Adrenal gland (tissue), 12 donors: ENCODE data around the gene ADAMTS4. TPM values are rescaled to one million over a fixed set of nuclear protein-coding genes. Genes with fewer than 3 reads are reported as not detected.
A peak's percentile ranks its signal among the peaks of the same experiment; 100 is the strongest.

Experiments used
- DNase-seq, 7 donors: peaks; one replicate each; pipeline ENCODE4 v3.0.0-alpha.2; 2019 to 2020
- H3K27ac ChIP-seq, 5 donors: fragments of 200-600 bp; sonication (generic) in 4 of 5; 1 replicate in 3 of 5; 2 replicates in 2 of 5; pipeline versions ENCODE4 v1.5.1 to v1.8.0; 2016 to 2020; ENCODE audit warnings: mild to moderate bottlenecking in 1 of 5
- H3K27me3 ChIP-seq: fragments of 200-600 bp; 2 replicates; pipeline ENCODE4 v1.8.0; 2021
- H3K36me3 ChIP-seq, 2 donors: fragments of 200-600 bp; replicated peaks in 1 of 2; 1 replicate in 1 of 2; 2 replicates in 1 of 2; pipeline versions ENCODE4 v1.5.1 to v1.8.0; 2018 to 2022
- H3K4me1 ChIP-seq, 2 donors: fragments of 200-600 bp; replicated peaks in 1 of 2; 1 replicate in 1 of 2; 2 replicates in 1 of 2; pipeline versions ENCODE4 v1.5.1 to v1.8.0; 2018 to 2021
- H3K4me3 ChIP-seq, 4 donors: fragments of 200-600 bp; sonication (generic) in 3 of 4; one replicate each; pipeline ENCODE4 v1.5.1; 2016 to 2018
- H3K9me3 ChIP-seq, 3 donors: fragments of 200-600 bp; sonication (generic) in 1 of 3; replicated peaks in 1 of 3; 1 replicate in 2 of 3; 2 replicates in 1 of 3; pipeline versions ENCODE4 v1.5.1 to v1.8.0; 2016 to 2021
- POLR2A ChIP-seq, 2 donors: fragments of 450-650 bp; IDR thresholded peaks; one replicate each; pipeline ENCODE4 v1.6.1; 2017; ENCODE audit warnings: antibody characterized with exemption in 2 of 2, mild to moderate bottlenecking in 2 of 2, moderate library complexity in 1 of 2
- WGBS, 4 donors: extraction: QIAGEN DNeasy Blood & Tissue Kit in 2 of 4; methylation state at CpG; one replicate each; pipeline versions ENCODE4 v1.1.5 to v1.1.7; 2013 to 2017; 5-methylcytosine and 5-hydroxymethylcytosine counted together
- intact Hi-C, 2 donors: fragments of 100-400 bp; cut with DNase I; formaldehyde crosslinking; loops; one replicate each; pipeline versions ENCODE4 v1.14.1 to v1.15.0; 2022 to 2023
- polyA plus RNA-seq, 3 donors: library from polyadenylated mRNA; stranded (reverse); fragments of 200-250 nt in 2 of 3; fragments of 350-450 nt in 1 of 3; fragmentation: Illumina TruSeq in 1 of 3; extraction: RNeasy Lipid Tissue Mini Kit (QIAGEN cat#74804) in 1 of 3; gene quantifications; one replicate each; pipeline ENCODE4 v1.2.3, GENCODE V29; 2013 to 2014
- total RNA-seq, 9 donors: library from RNA; depleted of rRNA in 4 of 9; stranded (reverse); fragments of >200 nt in 4 of 9; fragments of 120-200 nt in 1 of 9; fragmentation: NEBNext Ultra II Directional in 1 of 9; extraction: Animal tissue kit (Norgen Biotek cat#: 25700) in 1 of 9; gene quantifications; one replicate each; pipeline versions ENCODE4 v1.1.0 to v1.2.4, GENCODE V29; 2013 to 2023
- TF ChIP-seq, protein P1 (sequence below), 6 experiments: fragments of 450-650 bp in 4 of 6; fragments of 200-600 bp in 2 of 6; sonication (generic) in 1 of 6; IDR thresholded peaks; 1 replicate in 5 of 6; 2 replicates in 1 of 6; pipeline versions ENCODE4 v1.5.1 to v1.8.0; 2016 to 2021; ENCODE audit warnings: antibody characterized with exemption in 6 of 6, mild to moderate bottlenecking in 2 of 6, moderate library complexity in 1 of 6
- donor health status: healthy with polysubstance abuse.
- donor health status: Bipolar disorder and iron deficiency.
- donor health status: DM: yes; HTN: yes; CAD: no.
- donor health status: DM: no; HTN: no; CAD: no.
- donor health status: DM: no; HTN: no; CAD: no.
- donor health status: DM: yes; HTN: yes; CAD: no.

The ADAMTS4 gene
- total and polyA plus RNA-seq, 12 donors = 0.67 to 29.2 (median 10.2) TPM

DNA sequence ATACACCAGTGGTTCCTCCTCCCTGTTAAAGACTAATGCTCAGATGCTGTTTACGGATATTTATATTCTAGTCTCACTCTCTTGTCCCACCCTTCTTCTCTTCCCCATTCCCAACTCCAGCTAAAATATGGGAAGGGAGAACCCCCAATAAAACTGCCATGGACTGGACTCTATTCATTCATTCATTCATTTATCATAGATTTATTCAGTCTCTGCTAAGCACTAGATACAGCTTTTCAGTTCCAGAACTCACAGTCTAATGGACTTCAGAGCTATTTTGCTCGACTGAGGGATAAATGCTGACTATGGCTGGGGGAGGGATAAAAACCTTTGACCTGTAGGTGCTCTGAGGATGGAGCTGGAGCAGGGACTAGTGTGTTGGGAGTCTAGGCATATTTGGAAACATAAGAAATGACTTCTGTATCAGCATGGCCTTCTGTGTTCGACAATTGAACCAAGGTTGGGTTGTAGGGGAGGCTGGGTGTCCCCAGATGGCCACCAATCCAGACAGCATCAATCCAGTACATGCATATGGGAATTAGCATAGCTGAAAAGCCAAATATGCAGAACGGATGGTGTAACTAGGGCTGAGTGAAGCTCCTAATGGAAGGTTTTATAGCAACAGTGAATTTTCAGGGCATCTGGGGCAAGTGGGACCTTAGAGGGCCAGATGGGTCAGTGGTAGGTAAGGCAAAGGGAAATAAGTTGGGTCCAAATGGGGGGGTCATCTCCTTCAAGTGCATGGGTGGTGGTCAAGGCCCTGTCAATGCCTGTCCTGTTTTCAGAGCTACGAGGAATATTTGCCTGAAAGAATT is 20.4 kb upstream of the ADAMTS4 start:
- intact Hi-C loops = no loop called here

DNA sequence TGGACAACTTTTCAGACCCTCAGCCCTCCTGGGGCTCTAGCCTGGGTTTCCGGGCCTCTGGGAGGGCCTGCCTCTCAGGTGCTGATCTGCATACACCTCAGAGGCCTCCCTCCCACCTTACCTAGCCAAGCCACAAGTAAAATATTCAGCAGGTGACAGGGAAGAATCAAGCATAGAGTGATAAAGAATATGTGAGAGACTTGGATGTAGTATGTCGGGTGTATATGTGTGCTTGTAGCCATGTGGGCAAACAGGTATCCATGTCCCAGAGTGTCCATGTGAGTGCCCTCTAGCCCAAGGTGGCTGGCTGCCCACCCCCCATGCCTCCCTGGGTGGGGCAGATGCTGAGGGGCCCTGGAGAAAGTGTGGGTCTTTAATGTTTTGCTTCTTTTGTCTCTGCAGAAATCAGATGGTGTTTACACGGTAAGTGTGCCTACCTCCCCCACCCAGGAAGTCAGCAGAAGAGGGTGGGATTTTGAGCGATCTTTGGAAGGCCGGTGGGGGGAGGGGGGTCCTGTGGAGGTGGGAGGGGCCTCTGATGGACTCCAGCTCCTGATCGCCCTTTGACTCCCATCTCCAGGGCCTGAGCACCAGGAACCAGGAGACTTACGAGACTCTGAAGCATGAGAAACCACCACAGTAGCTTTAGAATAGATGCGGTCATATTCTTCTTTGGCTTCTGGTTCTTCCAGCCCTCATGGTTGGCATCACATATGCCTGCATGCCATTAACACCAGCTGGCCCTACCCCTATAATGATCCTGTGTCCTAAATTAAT is 19.6 kb upstream of the ADAMTS4 start:
- Histone ChIP-seq H3K4me3 (peak overlapping the region in 1 of 4 donors; percentile 15), H3K9me3 (no peaks in the 10 kb centered on the region), H3K27me3 (no peaks in the 10 kb centered on the region), H3K4me1 (peaks cover 0 to 8% of the 10 kb centered on the region in 2 donors), H3K36me3 (peaks cover 0 to 15% of the 10 kb centered on the region in 2 donors), H3K27ac (peak overlapping the region in 1 of 5 donors; percentile 77)
- WGBS, 4 donors = 70 to 80% (median 76%) methylated on average over 7 to 8 of the region's 8 CpGs
- intact Hi-C loops = no loop called here
- TF ChIP-seq, protein P1, sequence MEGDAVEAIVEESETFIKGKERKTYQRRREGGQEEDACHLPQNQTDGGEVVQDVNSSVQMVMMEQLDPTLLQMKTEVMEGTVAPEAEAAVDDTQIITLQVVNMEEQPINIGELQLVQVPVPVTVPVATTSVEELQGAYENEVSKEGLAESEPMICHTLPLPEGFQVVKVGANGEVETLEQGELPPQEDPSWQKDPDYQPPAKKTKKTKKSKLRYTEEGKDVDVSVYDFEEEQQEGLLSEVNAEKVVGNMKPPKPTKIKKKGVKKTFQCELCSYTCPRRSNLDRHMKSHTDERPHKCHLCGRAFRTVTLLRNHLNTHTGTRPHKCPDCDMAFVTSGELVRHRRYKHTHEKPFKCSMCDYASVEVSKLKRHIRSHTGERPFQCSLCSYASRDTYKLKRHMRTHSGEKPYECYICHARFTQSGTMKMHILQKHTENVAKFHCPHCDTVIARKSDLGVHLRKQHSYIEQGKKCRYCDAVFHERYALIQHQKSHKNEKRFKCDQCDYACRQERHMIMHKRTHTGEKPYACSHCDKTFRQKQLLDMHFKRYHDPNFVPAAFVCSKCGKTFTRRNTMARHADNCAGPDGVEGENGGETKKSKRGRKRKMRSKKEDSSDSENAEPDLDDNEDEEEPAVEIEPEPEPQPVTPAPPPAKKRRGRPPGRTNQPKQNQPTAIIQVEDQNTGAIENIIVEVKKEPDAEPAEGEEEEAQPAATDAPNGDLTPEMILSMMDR (IDR thresholded peaks at IDR 0.05) = no peak
- no peak for TF ChIP-seq POLR2A (IDR thresholded peaks at IDR 0.05)
- DNase-seq = peak in 1 of 7 donors; percentile 9

More for the DNA sequence above, 20.4 kb upstream of the ADAMTS4 start:
- no peaks in the 10 kb centered on the region for H3K9me3 ChIP-seq
- H3K27ac ChIP-seq = no peak overlapping the region
- peaks cover 0 to 8% of the 10 kb centered on the region in 2 donors for H3K36me3 ChIP-seq
- peak in 1 of 7 donors; percentile 3 for DNase-seq
- no peaks in the 10 kb centered on the region for H3K27me3 ChIP-seq
- no peak overlapping the region for H3K4me3 ChIP-seq
- WGBS, 4 donors = 81 to 90% (median 87%) methylated on average over 5 of the region's 5 CpGs
- TF ChIP-seq, protein P1 (IDR thresholded peaks at IDR 0.05) = no peak
- TF ChIP-seq POLR2A (IDR thresholded peaks at IDR 0.05) = no peak
- peaks cover 0 to 8% of the 10 kb centered on the region in 2 donors for H3K4me1 ChIP-seq

DNA sequence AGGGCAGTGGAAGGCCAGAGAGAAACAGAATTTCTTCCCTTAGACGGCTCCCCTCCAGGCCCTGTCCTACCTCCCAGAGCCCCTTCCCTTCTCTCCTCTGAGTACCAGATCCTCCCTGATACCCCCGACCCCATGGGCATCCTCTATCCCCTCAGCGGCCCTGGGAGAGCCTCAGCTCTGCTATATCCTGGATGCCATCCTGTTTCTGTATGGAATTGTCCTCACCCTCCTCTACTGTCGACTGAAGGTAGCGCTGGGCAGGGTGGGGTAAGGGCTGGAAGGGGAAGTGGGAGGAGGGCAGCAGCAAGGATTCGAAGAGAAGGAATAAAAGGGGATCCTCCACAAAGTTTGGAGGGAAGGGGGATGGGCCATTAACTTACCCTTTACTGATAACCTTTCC is 19.0 kb upstream of the ADAMTS4 start:
- H3K27ac ChIP-seq = peak overlapping the region in 4 of 5 donors; percentile 27 to 88 (median 53)
- H3K4me3 ChIP-seq = peak overlapping the region in 1 of 4 donors; percentile 15
- no peaks in the 10 kb centered on the region for H3K9me3 ChIP-seq
- intact Hi-C loops = no loop called here
- 58 to 80% (median 73%) methylated on average over 6 of the region's 6 CpGs for WGBS, 4 donors
- no peaks in the 10 kb centered on the region for H3K27me3 ChIP-seq
- peaks cover 0 to 22% of the 10 kb centered on the region in 2 donors for H3K36me3 ChIP-seq
- peak in 1 of 7 donors; percentile 7 for DNase-seq
- H3K4me1 ChIP-seq = peaks cover 0 to 8% of the 10 kb centered on the region in 2 donors
- TF ChIP-seq, protein P1 (IDR thresholded peaks at IDR 0.05) = no peak
- TF ChIP-seq POLR2A (IDR thresholded peaks at IDR 0.05) = no peak
